GM03348 (cell line): ENCODE data around the gene NUMB.

Experiments used
- DNase-seq: peaks from one replicate; pipeline ENCODE4 v3.0.0; 2012; ENCODE audit warnings: low spot score

The NUMB gene

GRCh38 chr14:73231981-73232851 is 226.1 kb downstream of the NUMB start:
- DNase-seq = no peak

GRCh38 chr14:73230051-73230450 is 228.3 kb downstream of the NUMB start:
- DNase-seq = no peak

GRCh38 chr14:73227812-73228781 is 230.2 kb downstream of the NUMB start:
- peak; percentile 91 for DNase-seq

- DNase-seq = no peak
These were observed 232.8 kb downstream of the NUMB start for GRCh38 chr14:73225496-73225895.
